HG03571 (cell line): ENCODE data around the gene DAB1.

ENCODE experiments used
- ATAC-seq: cut with Tn5 transposase; IDR thresholded peaks from one replicate; pipeline ENCODE4 v1.9.1; 2021; ENCODE audit not compliant: unreplicated experiment

Gene DAB1

DNA sequence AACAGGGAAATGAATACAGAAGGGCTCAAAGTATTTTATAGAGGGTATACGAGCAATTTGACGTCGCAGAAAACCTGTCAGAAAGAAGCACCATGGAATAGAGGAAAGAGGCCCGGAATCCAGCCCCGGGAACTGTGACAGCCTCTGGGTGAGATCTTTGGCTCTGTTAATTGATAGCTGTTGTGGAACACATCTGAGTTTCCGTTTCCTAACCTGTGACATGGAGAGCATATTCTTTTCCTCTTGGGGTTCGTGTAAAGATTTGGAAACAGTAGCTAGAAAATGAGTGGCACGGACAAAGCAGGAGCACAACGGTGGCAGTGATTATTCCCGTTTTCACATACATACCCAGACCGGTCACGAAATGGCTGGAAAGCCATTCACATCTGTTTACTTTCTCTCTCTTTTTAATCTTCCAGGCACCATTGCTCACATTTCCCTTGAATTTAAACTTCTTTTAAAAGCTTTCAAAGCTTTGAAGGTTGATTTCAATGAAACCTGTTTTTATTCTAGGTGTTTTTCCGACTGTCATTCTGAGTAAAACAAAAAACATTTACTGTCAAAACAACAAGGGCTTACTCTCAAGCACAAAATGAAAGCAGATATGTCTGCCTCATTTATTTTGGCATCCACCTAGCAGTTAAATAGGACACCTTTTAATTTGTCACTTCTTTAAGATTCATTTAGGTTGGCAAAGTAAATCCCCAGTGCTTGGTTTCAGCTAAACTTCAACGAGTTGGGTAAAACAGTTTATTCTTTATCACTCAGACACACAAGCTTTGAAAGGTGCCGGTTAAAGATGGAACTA, 431.3 kb downstream of the DAB1 start:
- ATAC-seq = no peak

DNA sequence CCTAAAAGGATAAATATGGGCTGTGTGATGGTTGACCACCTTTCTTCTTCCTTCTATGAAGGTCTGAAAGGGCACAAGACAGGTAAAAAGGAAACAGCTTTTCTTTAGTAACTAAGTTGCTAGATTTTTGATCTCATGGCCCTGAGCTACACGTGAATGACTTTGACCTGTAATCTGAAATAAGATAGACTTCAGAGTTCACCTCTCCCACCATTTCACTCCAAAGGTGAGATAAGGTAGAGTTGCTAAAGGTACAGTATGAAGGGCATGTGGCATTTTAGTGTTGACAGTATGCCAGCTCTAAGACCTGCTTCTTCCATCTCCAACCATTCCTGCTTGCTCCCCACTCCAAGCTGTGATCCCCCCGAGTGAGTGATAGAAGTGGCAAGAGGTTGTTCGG, 432.3 kb downstream of the DAB1 start:
- ATAC-seq = no peak

GRCh38 chr1:56986397-56986796, 437.5 kb downstream of the DAB1 start:
- ATAC-seq = no peak

DNA sequence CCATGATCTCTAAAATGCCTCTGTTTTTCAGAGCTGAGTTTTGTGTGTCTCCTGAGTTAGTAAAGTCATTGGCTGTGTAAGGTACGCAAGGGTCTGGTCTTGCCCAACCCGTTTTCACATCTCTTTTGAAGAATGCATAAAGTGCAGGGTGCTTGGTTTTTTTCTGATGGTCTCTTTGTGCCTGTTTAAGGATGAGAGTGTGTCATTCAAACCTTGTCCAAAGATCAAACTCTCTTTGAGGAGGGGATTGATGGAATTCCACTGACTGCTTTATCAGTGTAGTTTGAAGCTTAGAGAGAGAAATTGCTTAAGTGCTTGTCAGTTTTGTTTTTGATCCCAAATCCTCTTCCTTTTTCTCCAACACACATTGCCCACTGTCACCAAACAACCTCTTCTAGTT, 438.0 kb downstream of the DAB1 start:
- no peak for ATAC-seq

- ATAC-seq = no peak
Observed at GRCh38 chr1:56983484-56983883, 440.4 kb downstream of the DAB1 start.

- ATAC-seq = no peak
Observed at GRCh38 chr1:56979986-56980755, 443.7 kb downstream of the DAB1 start.

DNA sequence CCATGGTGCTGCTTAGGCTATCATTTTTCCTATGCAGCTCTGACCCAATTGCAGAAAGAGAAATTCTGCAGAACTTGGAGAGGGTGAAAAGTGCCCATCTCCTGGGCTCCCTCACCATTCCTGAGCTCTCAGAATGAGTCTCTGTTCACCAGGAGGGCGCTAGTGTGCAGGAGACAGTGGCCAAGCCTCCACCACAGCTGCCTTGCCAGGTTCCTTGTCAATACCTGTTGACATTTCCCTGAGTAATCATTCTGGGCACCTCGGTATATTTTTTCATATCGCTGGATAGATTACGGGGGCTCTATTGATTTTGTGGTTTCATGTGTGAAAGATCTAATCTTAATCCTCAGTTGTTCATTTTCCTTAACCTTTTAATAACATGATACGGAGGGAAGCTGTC, 445.0 kb downstream of the DAB1 start:
- no peak for ATAC-seq

- ATAC-seq = no peak
Observed at GRCh38 chr1:56977910-56978309, 445.9 kb downstream of the DAB1 start.

- no peak for ATAC-seq
Observed at GRCh38 chr1:56975446-56975845, 448.4 kb downstream of the DAB1 start.

GRCh38 chr1:56973923-56974742, 449.7 kb downstream of the DAB1 start:
- no peak for ATAC-seq

- no peak for ATAC-seq
Observed at GRCh38 chr1:56972976-56973375, 450.9 kb downstream of the DAB1 start.

- no peak for ATAC-seq
Observed at GRCh38 chr1:56970280-56970679, 453.6 kb downstream of the DAB1 start.

DNA sequence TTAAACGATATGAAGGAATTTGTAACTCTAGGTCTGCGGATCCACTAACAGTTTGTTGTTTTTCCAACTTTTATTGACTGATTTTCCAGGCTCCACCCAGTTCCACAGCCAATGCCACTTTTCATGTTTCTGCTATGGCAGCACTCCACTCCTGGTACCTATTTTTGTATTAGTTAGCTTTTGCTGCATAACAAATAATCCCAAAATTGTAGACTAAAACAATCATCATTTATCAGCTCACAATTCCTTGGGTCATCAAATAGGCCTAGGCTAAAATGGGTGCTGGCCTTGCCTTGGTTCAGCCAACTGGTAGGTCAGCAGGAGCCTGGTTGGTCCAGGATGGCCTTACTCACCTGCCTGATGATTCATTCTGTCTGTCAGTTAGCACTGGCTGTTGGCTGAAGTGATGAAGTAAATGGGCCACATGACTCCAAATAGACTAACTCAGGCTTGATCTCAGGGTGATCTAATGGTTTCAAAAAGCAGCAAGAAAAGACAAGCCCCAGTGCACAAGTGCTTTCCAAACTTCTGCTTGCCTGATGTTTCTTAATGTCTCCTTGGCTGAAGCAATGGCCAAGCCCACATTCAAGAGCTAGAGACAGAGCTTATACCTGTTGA, 454.9 kb downstream of the DAB1 start:
- ATAC-seq = no peak

GRCh38 chr1:56967900-56968832, 455.7 kb downstream of the DAB1 start:
- ATAC-seq = no peak

GRCh38 chr1:56967355-56967754, 456.5 kb downstream of the DAB1 start:
- ATAC-seq = no peak

GRCh38 chr1:56966698-56966999, 457.2 kb downstream of the DAB1 start:
- ATAC-seq = no peak

- no peak for ATAC-seq
Observed at GRCh38 chr1:56965916-56966697, 457.8 kb downstream of the DAB1 start, which contains the start of gene C8B. C8B (minus strand) TSS chr1:56966015; CDS start chr1:56965948, 67 bp downstream.

DNA sequence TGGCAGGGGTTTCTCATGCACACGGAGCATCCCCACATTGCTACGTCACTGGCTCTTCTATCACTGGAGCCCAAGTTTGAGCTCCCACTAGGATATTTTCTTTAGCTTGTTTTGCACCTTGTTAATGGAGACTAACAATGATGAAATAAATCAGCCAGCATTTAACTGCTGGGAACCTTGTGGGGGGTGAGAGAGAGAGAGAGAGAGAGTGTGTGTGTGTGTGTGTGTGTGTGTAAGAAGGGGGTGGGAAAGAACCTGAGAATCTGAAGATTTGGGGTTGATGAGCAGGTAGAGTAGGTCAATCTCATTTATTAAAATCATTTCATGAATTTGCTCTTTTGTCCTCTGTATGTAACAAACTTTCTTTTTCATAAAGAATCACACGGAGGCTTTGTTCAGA, 458.7 kb downstream of the DAB1 start:
- ATAC-seq = no peak

GRCh38 chr1:56964349-56965017, 459.4 kb downstream of the DAB1 start:
- ATAC-seq = no peak
